ENCODE data around the gene OR11G2.
"Not testable (repeated sequence)": the region's sequence is repeated elsewhere in the genome, so short reads cannot be mapped to it uniquely, and the experiment has no call there.

GRCh38 chr14:20169852-20170251 is 20.8 kb upstream of the OR11G2 start:
- not testable (repeated sequence) for TF ChIP-seq YY1 (IDR thresholded peaks at IDR 0.05; ENCODE audit: insufficient read depth, insufficient read length); ZNF274 (IDR thresholded peaks at IDR 0.05; ENCODE audit: low read depth, low read length); SUZ12 (IDR thresholded peaks at IDR 0.05; ENCODE audit: extremely low read depth, insufficient read depth, insufficient read length)
